ENCODE measurements around the gene CMIP. TPM values are rescaled to one million over a fixed set of nuclear protein-coding genes. Genes with fewer than 3 reads are reported as not detected.

CMIP gene
- total RNA-seq, 4 donors from 2014 or later = 14.5 to 24.6 (median 21.0) TPM

- H3K27me3 ChIP-seq = no peaks in the 10 kb centered on the region
- DNase-seq (ENCODE audit: extremely low spot score) = no peak
- peaks cover 0 to 2% (median under 1%) of the 10 kb centered on the region in 4 donors for H3K36me3 ChIP-seq
- H3K9me3 ChIP-seq = no peaks in the 10 kb centered on the region
- H3K27ac ChIP-seq (replicated peaks in 1 of 4) = peak overlapping the region in 1 of 4 donors; percentile 71
- WGBS = 87% methylated on average over 13 of the region's 13 CpGs
- TF ChIP-seq POLR2A (IDR thresholded peaks at IDR 0.05; ENCODE audit: low read depth) (no peak), EP300 (IDR thresholded peaks at IDR 0.05) (no peak), POLR2AphosphoS5 (IDR thresholded peaks at IDR 0.05) (no peak)
- TF ChIP-seq, protein P1, sequence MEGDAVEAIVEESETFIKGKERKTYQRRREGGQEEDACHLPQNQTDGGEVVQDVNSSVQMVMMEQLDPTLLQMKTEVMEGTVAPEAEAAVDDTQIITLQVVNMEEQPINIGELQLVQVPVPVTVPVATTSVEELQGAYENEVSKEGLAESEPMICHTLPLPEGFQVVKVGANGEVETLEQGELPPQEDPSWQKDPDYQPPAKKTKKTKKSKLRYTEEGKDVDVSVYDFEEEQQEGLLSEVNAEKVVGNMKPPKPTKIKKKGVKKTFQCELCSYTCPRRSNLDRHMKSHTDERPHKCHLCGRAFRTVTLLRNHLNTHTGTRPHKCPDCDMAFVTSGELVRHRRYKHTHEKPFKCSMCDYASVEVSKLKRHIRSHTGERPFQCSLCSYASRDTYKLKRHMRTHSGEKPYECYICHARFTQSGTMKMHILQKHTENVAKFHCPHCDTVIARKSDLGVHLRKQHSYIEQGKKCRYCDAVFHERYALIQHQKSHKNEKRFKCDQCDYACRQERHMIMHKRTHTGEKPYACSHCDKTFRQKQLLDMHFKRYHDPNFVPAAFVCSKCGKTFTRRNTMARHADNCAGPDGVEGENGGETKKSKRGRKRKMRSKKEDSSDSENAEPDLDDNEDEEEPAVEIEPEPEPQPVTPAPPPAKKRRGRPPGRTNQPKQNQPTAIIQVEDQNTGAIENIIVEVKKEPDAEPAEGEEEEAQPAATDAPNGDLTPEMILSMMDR (IDR thresholded peaks at IDR 0.05) = no peak
- H3K4me1 ChIP-seq = peaks cover 20 to 40% (median 33%) of the 10 kb centered on the region in 4 donors
- intact Hi-C loops (cut with DNase I) = no loop called here
- no peak overlapping the region for H3K4me3 ChIP-seq
These were observed 157.7 kb downstream of the CMIP start for GRCh38 chr16:81602256-81602776.

GRCh38 chr16:81602792-81603191 is 158.2 kb downstream of the CMIP start:
- 83% methylated on average over 11 of the region's 11 CpGs for WGBS
- DNase-seq (ENCODE audit: extremely low spot score) = no peak
- intact Hi-C loops (cut with DNase I) = no loop called here
- peaks cover 20 to 40% (median 33%) of the 10 kb centered on the region in 4 donors for H3K4me1 ChIP-seq
- TF ChIP-seq POLR2A (IDR thresholded peaks at IDR 0.05; ENCODE audit: low read depth) (no peak), EP300 (IDR thresholded peaks at IDR 0.05) (no peak)
- TF ChIP-seq, protein P1 (IDR thresholded peaks at IDR 0.05) = no peak
- H3K36me3 ChIP-seq = peaks cover 0 to 6% (median 3%) of the 10 kb centered on the region in 4 donors
- H3K4me3 ChIP-seq = no peak overlapping the region
- H3K9me3 ChIP-seq = no peaks in the 10 kb centered on the region
- no peaks in the 10 kb centered on the region for H3K27me3 ChIP-seq
- no peak overlapping the region for H3K27ac ChIP-seq (replicated peaks in 1 of 4)

DNA sequence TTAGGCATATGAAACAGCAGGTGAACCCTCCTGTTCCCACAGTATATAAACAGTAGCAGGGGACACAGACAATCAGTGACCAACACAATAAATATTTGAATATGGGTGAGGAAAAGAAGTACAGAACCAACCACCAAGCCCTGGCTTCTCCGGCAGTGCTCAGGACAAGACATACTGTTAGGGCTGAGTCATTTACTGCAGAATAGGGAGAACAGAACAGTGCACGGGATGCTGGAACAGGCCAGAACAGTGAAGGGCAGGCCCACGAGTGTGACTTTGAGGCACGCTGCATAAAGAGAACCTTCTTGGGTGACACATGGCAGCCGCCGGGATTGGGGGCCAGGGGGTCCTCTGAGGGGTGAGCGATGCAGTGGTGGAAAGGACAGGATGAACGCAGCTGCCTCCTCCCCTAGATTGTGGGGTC is 160.4 kb downstream of the CMIP start:
- Histone ChIP-seq H3K4me1 (peaks cover 27 to 46% (median 43%) of the 10 kb centered on the region in 4 donors), H3K4me3 (no peak overlapping the region), H3K36me3 (peaks cover 0 to 18% (median 8%) of the 10 kb centered on the region in 4 donors), H3K27me3 (no peaks in the 10 kb centered on the region), H3K27ac (replicated peaks in 1 of 4) (no peak overlapping the region), H3K9me3 (no peaks in the 10 kb centered on the region)
- intact Hi-C loops (cut with DNase I) = no loop called here
- 93% methylated on average over 8 of the region's 8 CpGs for WGBS
- TF ChIP-seq POLR2AphosphoS5 (IDR thresholded peaks at IDR 0.05) (no peak), EP300 (IDR thresholded peaks at IDR 0.05) (no peak), POLR2A (IDR thresholded peaks at IDR 0.05; ENCODE audit: low read depth) (no peak)
- TF ChIP-seq, protein P1 (IDR thresholded peaks at IDR 0.05) = no peak
- no peak for DNase-seq (ENCODE audit: extremely low spot score)

DNA sequence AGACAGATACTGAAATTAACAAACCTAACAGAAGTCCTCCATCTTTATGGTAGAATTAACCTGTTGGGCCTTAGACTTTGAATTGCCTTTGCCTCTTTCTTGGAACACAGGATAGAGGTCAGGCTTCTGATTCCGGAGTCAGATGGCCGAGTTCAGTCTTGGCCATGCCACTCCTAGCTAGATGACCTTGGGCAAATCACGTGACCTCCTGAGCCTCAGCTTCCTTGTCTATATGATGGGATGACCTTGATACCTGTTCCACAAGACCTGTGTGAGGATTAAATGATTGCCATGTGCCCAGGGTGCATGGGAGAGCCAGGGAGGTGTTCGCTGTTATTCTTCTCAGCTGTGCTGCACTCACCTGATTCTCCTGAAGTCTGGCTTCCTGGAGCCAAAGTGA is 161.4 kb downstream of the CMIP start:
- DNase-seq (ENCODE audit: extremely low spot score) = no peak
- no peak overlapping the region for H3K4me3 ChIP-seq
- H3K4me1 ChIP-seq = peaks cover 27 to 46% (median 43%) of the 10 kb centered on the region in 4 donors
- 100% methylated on average over 4 of the region's 4 CpGs for WGBS
- TF ChIP-seq, protein P1 (IDR thresholded peaks at IDR 0.05) = no peak
- no peaks in the 10 kb centered on the region for H3K27me3 ChIP-seq
- no peaks in the 10 kb centered on the region for H3K9me3 ChIP-seq
- no peak overlapping the region for H3K27ac ChIP-seq (replicated peaks in 1 of 4)
- intact Hi-C loops (cut with DNase I) = no loop called here
- peaks cover 0 to 18% (median 8%) of the 10 kb centered on the region in 4 donors for H3K36me3 ChIP-seq

- H3K36me3 ChIP-seq = peaks cover 0 to 18% (median 8%) of the 10 kb centered on the region in 4 donors
- H3K4me3 ChIP-seq = no peak overlapping the region
- H3K9me3 ChIP-seq = no peaks in the 10 kb centered on the region
- peaks cover 29 to 46% (median 44%) of the 10 kb centered on the region in 4 donors for H3K4me1 ChIP-seq
- no peaks in the 10 kb centered on the region for H3K27me3 ChIP-seq
- intact Hi-C loops (cut with DNase I) = no loop called here
- no peak overlapping the region for H3K27ac ChIP-seq (replicated peaks in 1 of 4)
- TF ChIP-seq, protein P1 (IDR thresholded peaks at IDR 0.05) = no peak
- TF ChIP-seq EP300 (IDR thresholded peaks at IDR 0.05) (no peak), POLR2AphosphoS5 (IDR thresholded peaks at IDR 0.05) (no peak), POLR2A (IDR thresholded peaks at IDR 0.05; ENCODE audit: low read depth) (no peak)
- DNase-seq (ENCODE audit: extremely low spot score) = no peak
- 93% methylated on average over 12 of the region's 12 CpGs for WGBS
These were observed 162.4 kb downstream of the CMIP start for GRCh38 chr16:81607006-81607405.

Data from esophagus muscularis mucosa (tissue), 4 donors.